HepG2 (cell line): ENCODE results near the gene SEMA7A. TPM values are rescaled to one million over a fixed set of nuclear protein-coding genes. Genes with fewer than 3 reads are reported as not detected.

Experiments used
- AKAP8 ChIP-seq: sonication (generic); formaldehyde crosslinking; IDR thresholded peaks from 2 replicates; pipeline ENCODE4 v1.5.1; 2020; ENCODE audit warnings: mild to moderate bottlenecking, missing genetic modification reagents
- ARNTL ChIP-seq: sonication (generic); formaldehyde crosslinking; IDR thresholded peaks from 2 replicates; pipeline ENCODE4 v1.4.0; 2020; ENCODE audit warnings: mild to moderate bottlenecking, missing genetic modification reagents
- HMGXB3 ChIP-seq: sonication (generic); formaldehyde crosslinking; IDR thresholded peaks from 2 replicates; pipeline ENCODE4 v1.4.0; 2020; ENCODE audit warnings: missing genetic modification reagents, borderline replicate concordance
- MAFF ChIP-seq: IDR thresholded peaks from 2 replicates; pipeline ENCODE4 v1.6.1; 2011; ENCODE audit warnings: low read depth, low read length, improper control_type of control experiment
- REPIN1 ChIP-seq: sonication (generic); formaldehyde crosslinking; IDR thresholded peaks from 2 replicates; pipeline ENCODE4 v1.8.0; 2022; ENCODE audit warnings: missing genetic modification reagents, low read depth, mild to moderate bottlenecking, borderline replicate concordance
- SATB2 ChIP-seq: sonication (generic); formaldehyde crosslinking; IDR thresholded peaks from 2 replicates; pipeline ENCODE4 v1.5.0; 2020; ENCODE audit warnings: missing genetic modification reagents
- TBX2 ChIP-seq: sonication (generic); formaldehyde crosslinking; IDR thresholded peaks from 2 replicates; pipeline ENCODE4 v1.5.0; 2020; ENCODE audit warnings: missing genetic modification reagents, mild to moderate bottlenecking, borderline replicate concordance
- ZBTB42 ChIP-seq: sonication (generic); formaldehyde crosslinking; IDR thresholded peaks from 2 replicates; pipeline ENCODE4 v1.5.0; 2020; ENCODE audit warnings: mild to moderate bottlenecking, missing genetic modification reagents
- ZEB1 ChIP-seq: IDR thresholded peaks from 2 replicates; pipeline ENCODE4 v1.6.1; 2012; ENCODE audit warnings: mild to moderate bottlenecking, low read depth, inconsistent platforms; ENCODE audit not compliant: insufficient replicate concordance
- ZNF142 ChIP-seq: sonication (generic); formaldehyde crosslinking; IDR thresholded peaks from 2 replicates; pipeline ENCODE4 v1.4.0; 2020; ENCODE audit warnings: missing genetic modification reagents
- ZNF333 ChIP-seq: sonication (generic); formaldehyde crosslinking; IDR thresholded peaks from 2 replicates; pipeline ENCODE4 v1.4.0; 2020; ENCODE audit warnings: mild to moderate bottlenecking, missing genetic modification reagents, borderline replicate concordance
- ZNF564 ChIP-seq: sonication (generic); formaldehyde crosslinking; IDR thresholded peaks from 2 replicates; pipeline ENCODE4 v1.8.1; 2023; ENCODE audit warnings: mild to moderate bottlenecking, missing genetic modification reagents
- ZNF616 ChIP-seq: sonication (generic); formaldehyde crosslinking; IDR thresholded peaks from 2 replicates; pipeline ENCODE4 v1.5.0; 2020; ENCODE audit warnings: low read depth, mild to moderate bottlenecking, missing genetic modification reagents
- ZNF674 ChIP-seq: sonication (generic); formaldehyde crosslinking; IDR thresholded peaks from 2 replicates; pipeline ENCODE4 v1.5.0; 2020; ENCODE audit warnings: low read depth, mild to moderate bottlenecking, missing genetic modification reagents
- ZNF678 ChIP-seq: sonication (generic); formaldehyde crosslinking; IDR thresholded peaks from 2 replicates; pipeline ENCODE4 v1.4.0; 2020; ENCODE audit warnings: mild to moderate bottlenecking, missing genetic modification reagents
- ZNF775 ChIP-seq: sonication (generic); formaldehyde crosslinking; IDR thresholded peaks from 2 replicates; pipeline ENCODE4 v1.4.0; 2020; ENCODE audit warnings: missing genetic modification reagents, mild to moderate bottlenecking, moderate library complexity, borderline replicate concordance
- polyA plus RNA-seq, 8 experiments: library from polyadenylated mRNA; depleted of rRNA in 3 of 8; stranded (reverse) in 7 of 8; unstranded in 1 of 8; fragments of >200 nt; fragmentation: Illumina TruSeq in 4 of 8; extraction: Trizol in 4 of 8; gene quantifications; 2 replicates each; pipeline versions ENCODE4 v1.2.1 to v1.2.3, GENCODE V29; 2011 to 2016; ENCODE audit warnings: low read depth in 4 of 8, missing spikeins in 1 of 8, mixed read lengths in 1 of 8; ENCODE audit not compliant: insufficient read depth in 1 of 8
- total RNA-seq, 5 experiments: library from RNA; depleted of rRNA; stranded (reverse); fragments of >200 nt; fragmentation: Illumina TruSeq; extraction: Trizol; gene quantifications; 2 replicates each; pipeline ENCODE4 v1.2.3, GENCODE V29; 2016; ENCODE audit warnings: low read depth in 1 of 5

The SEMA7A gene
- total and polyA plus RNA-seq, 2 of the 13 experiments (the other 11 are each of a cell fraction or from before 2014, with no cell fraction given) = 9.0 to 15.8 TPM

GRCh38 chr15:74433592-74434262 lies at the start of gene SEMA7A (continued):
- TF ChIP-seq ZBTB42 (CRISPR knock-in tag) (no peak), REPIN1 (CRISPR knock-in tag) (no peak), ZNF564 (peak; percentile 76; the same call in 1 of the 2 replicates), TBX2 (CRISPR knock-in tag) (peak; percentile 64), ZNF333 (CRISPR knock-in tag) (no peak), ZEB1 (no peak), ZNF142 (peak; percentile 82), MAFF (no peak), ZNF616 (CRISPR knock-in tag) (0 out of 2 replicates have a peak, but pooled peaks have one; percentile 28), HMGXB3 (CRISPR knock-in tag) (no peak), SATB2 (CRISPR knock-in tag) (no peak), ARNTL (CRISPR knock-in tag) (no peak), AKAP8 (CRISPR knock-in tag) (no peak; the same call in 1 of the 2 replicates), ZNF678 (no peak), ZNF775 (CRISPR knock-in tag) (no peak), ZNF674 (no peak)
